GM12873 (cell line): ENCODE measurements around the gene GOLGA3.

Source experiments
- CTCF ChIP-seq: IDR thresholded peaks from 2 replicates; pipeline ENCODE4 v1.5.1; 2012; ENCODE audit warnings: low read depth, mild to moderate bottlenecking, moderate library complexity, low read length, control low read depth; ENCODE audit not compliant: insufficient read depth; ENCODE audit errors: missing control alignments

Gene GOLGA3

GRCh38 chr12:132866251-132866828 lies 37.7 kb upstream of the GOLGA3 start:
- TF ChIP-seq CTCF, result no peak

GRCh38 chr12:132861558-132861957 lies 32.9 kb upstream of the GOLGA3 start:
- no peak for TF ChIP-seq CTCF

- no peak for TF ChIP-seq CTCF
These were observed 30.1 kb upstream of the GOLGA3 start for GRCh38 chr12:132858718-132859266.

GRCh38 chr12:132856581-132856980 lies 27.9 kb upstream of the GOLGA3 start:
- no peak for TF ChIP-seq CTCF

GRCh38 chr12:132853285-132854092 lies 24.8 kb upstream of the GOLGA3 start:
- no peak for TF ChIP-seq CTCF

GRCh38 chr12:132852496-132852895 lies 23.8 kb upstream of the GOLGA3 start:
- no peak for TF ChIP-seq CTCF

GRCh38 chr12:132851465-132851864 lies 22.8 kb upstream of the GOLGA3 start:
- no peak for TF ChIP-seq CTCF
